Measurements from ENCODE around the gene GRIFIN.

DNA sequence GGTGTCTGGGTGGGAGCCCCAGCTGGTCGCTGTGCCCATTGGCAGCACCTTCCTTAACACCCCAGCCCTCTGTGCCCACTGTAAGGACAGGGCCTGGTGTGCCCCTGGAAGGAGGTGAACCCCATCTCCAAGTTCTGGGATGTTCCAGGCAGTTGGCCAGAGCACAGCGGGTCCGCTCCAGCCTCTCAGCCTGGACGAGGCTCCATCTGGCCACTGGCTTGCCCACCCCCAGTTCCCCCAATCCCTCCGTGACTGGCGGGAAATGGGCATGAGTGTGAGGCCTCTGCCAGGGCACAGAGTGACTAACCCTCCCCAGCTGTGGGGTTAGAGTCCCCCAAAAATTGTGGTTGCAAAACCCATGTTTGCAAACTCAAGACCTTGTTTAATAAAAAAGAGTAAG lies 15.6 kb downstream of the GRIFIN start:
- TF ChIP-seq, protein P1, sequence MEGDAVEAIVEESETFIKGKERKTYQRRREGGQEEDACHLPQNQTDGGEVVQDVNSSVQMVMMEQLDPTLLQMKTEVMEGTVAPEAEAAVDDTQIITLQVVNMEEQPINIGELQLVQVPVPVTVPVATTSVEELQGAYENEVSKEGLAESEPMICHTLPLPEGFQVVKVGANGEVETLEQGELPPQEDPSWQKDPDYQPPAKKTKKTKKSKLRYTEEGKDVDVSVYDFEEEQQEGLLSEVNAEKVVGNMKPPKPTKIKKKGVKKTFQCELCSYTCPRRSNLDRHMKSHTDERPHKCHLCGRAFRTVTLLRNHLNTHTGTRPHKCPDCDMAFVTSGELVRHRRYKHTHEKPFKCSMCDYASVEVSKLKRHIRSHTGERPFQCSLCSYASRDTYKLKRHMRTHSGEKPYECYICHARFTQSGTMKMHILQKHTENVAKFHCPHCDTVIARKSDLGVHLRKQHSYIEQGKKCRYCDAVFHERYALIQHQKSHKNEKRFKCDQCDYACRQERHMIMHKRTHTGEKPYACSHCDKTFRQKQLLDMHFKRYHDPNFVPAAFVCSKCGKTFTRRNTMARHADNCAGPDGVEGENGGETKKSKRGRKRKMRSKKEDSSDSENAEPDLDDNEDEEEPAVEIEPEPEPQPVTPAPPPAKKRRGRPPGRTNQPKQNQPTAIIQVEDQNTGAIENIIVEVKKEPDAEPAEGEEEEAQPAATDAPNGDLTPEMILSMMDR (conservative IDR thresholded peaks at IDR 0.05; ENCODE audit: low read length) = no peak
- TF ChIP-seq EZH2phosphoT487 (IDR thresholded peaks at IDR 0.05; ENCODE audit: borderline replicate concordance) = no peak
